GM10266 (cell line): ENCODE measurements around the gene BAG1.

Experiments used
- DNase-seq: peaks from one replicate; pipeline ENCODE4 v3.0.0; 2012; ENCODE audit errors: extremely low spot score
- CTCF ChIP-seq: IDR thresholded peaks from 2 replicates; pipeline ENCODE4 v1.5.1; 2012; ENCODE audit warnings: mild to moderate bottlenecking, low read depth; ENCODE audit not compliant: control insufficient read depth, insufficient read depth; ENCODE audit errors: missing control alignments

The BAG1 gene

GRCh38 chr9:33233626-33234342 lies 30.7 kb downstream of the BAG1 start:
- no peak for TF ChIP-seq CTCF
- no peak for DNase-seq

GRCh38 chr9:33232815-33233214 lies 31.7 kb downstream of the BAG1 start:
- no peak for DNase-seq
- TF ChIP-seq CTCF = no peak

GRCh38 chr9:33231623-33231942 lies 32.9 kb downstream of the BAG1 start:
- no peak for DNase-seq
- TF ChIP-seq CTCF = no peak

GRCh38 chr9:33230756-33231622 lies 33.5 kb downstream of the BAG1 start:
- TF ChIP-seq CTCF = no peak
- no peak for DNase-seq

- DNase-seq = no peak
- no peak for TF ChIP-seq CTCF
Measured at GRCh38 chr9:33229359-33230114, 35.0 kb downstream of the BAG1 start.

- no peak for DNase-seq
Measured at GRCh38 chr9:33228606-33229005, 35.9 kb downstream of the BAG1 start.

More at GRCh38 chr9:33228606-33229005, 35.9 kb downstream of the BAG1 start:
- TF ChIP-seq CTCF = no peak
